Muscle of leg (tissue), 11 donors: Measurements from ENCODE around the gene FRAS1. TPM values are rescaled to one million over a fixed set of nuclear protein-coding genes. Genes with fewer than 3 reads are reported as not detected.
"Not testable (repeated sequence)": the region's sequence is repeated elsewhere in the genome, so short reads cannot be mapped to it uniquely, and the experiment has no call there.

Source experiments
- DNase-seq: peaks from one replicate; pipeline ENCODE4 v3.0.0; 2013
- H3K27ac ChIP-seq: one replicate; pipeline ENCODE4 v1.5.1; 2013; ENCODE audit warnings: mild to moderate bottlenecking, low read length, control low read depth
- H3K27me3 ChIP-seq: one replicate; pipeline ENCODE4 v1.6.1; 2013; ENCODE audit warnings: low read length; ENCODE audit not compliant: control insufficient read depth, insufficient read depth
- H3K36me3 ChIP-seq: one replicate; pipeline ENCODE4 v1.6.1; 2013; ENCODE audit warnings: low read length; ENCODE audit not compliant: control insufficient read depth, insufficient read depth
- H3K4me1 ChIP-seq: one replicate; pipeline ENCODE4 v1.6.1; 2013; ENCODE audit warnings: low read length; ENCODE audit not compliant: control insufficient read depth, insufficient read depth
- H3K4me3 ChIP-seq: one replicate; pipeline ENCODE4 v1.5.1; 2013; ENCODE audit warnings: low read length, control low read depth
- H3K9me3 ChIP-seq: replicated peaks from 2 replicates; pipeline ENCODE4 v1.6.1; 2013; ENCODE audit warnings: low read depth, low read length; ENCODE audit not compliant: control insufficient read depth
- WGBS: methylation state at CpG from one replicate; pipeline ENCODE4 v1.1.5; 2013; ENCODE audit warnings: missing lambda C conversion rate; ENCODE audit not compliant: insufficient coverage; 5-methylcytosine and 5-hydroxymethylcytosine counted together
- polyA plus RNA-seq, 8 donors: library from polyadenylated mRNA; unstranded; fragments of 120-200 nt; gene quantifications; one replicate each; pipeline versions ENCODE4 v1.2.1 to v1.2.3, GENCODE V29; 2013; ENCODE audit warnings: inconsistent platforms in 1 of 8, low replicate concordance in 1 of 8; ENCODE audit not compliant: insufficient read length in 8 of 8, insufficient read depth in 1 of 8
- total RNA-seq: library from RNA; stranded (reverse); fragments of 120-200 nt; gene quantifications from one replicate; pipeline ENCODE4 v1.2.4, GENCODE V29; 2013

FRAS1 gene
- total and polyA plus RNA-seq, 9 donors = 3.6 to 15.8 (median 7.4) TPM

DNA sequence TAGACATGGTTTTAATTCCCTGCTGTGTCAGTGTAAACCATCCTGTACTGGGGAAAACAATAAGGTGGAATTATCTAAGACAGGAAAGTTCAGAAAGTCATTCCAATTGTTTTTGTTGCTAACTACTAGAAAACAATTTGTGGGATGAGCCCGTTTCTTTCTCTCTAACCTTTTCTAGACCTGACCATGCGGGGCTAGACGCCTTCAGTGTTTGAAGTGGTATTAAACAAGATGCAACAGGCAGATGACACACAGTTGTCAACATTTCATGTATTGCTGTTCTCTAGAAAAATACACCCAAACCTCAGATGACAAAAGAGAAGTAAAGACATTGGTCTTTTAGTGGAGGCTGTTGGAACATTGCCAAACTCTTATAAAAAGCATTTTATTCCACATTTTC, 105.7 kb downstream of the FRAS1 start:
- no CpG with 5 or more reads among the region's 3 CpGs for WGBS
- no peak overlapping the region for H3K27ac ChIP-seq
- H3K27me3 ChIP-seq = no peaks in the 10 kb centered on the region
- H3K4me1 ChIP-seq = no peaks in the 10 kb centered on the region
- no peaks in the 10 kb centered on the region for H3K36me3 ChIP-seq
- DNase-seq = no peak
- no peaks in the 10 kb centered on the region for H3K9me3 ChIP-seq
- H3K4me3 ChIP-seq = no peak overlapping the region

DNA sequence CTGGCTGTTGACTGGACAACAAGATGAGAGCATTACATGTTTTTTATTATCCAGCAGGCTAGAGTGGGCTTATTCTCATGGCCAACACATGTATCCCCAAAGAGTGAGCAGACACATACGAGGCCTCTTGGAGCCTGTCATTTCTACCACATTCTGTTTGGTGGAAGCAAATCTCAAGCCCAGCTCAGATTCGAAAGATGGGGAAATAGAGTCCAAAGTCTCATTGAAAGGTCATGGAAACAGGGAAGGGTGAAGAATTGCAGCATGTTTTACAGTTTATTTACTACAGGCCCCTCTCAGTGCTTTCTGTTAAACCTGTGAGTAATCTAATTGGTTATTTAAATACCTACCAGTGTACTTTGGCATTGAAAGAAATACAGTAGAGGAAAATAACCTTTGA, 108.6 kb downstream of the FRAS1 start:
- Histone ChIP-seq H3K27ac (no peak overlapping the region), H3K4me3 (no peak overlapping the region), H3K9me3 (no peaks in the 10 kb centered on the region), H3K27me3 (no peaks in the 10 kb centered on the region), H3K36me3 (no peaks in the 10 kb centered on the region), H3K4me1 (no peaks in the 10 kb centered on the region)
- DNase-seq = no peak
- WGBS = 80% methylated on average over 1 of the region's 2 CpGs

DNA sequence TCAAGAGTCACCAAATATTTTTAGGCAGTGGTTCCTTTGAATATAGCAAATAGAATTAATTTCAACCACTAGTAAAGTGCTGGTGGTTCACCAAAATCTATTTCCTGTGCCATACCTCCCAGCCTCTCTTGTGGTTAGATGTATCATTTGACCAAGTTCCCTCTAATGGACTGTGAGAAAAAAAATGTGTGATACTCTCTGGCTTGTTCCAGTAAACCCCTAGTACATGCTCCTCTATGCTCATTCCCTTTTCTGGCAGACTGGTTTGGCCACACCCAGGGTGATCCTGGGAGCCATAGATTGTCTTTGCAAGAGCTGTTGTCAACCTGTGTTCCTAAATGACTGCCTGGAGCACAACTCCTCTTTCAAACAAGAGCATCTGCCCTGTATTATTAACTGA, 109.5 kb downstream of the FRAS1 start:
- H3K4me1 ChIP-seq = no peaks in the 10 kb centered on the region
- H3K9me3 ChIP-seq = no peaks in the 10 kb centered on the region
- no peak for DNase-seq
- H3K36me3 ChIP-seq = no peaks in the 10 kb centered on the region
- no peaks in the 10 kb centered on the region for H3K27me3 ChIP-seq
- no peak overlapping the region for H3K27ac ChIP-seq
- H3K4me3 ChIP-seq = no peak overlapping the region

DNA sequence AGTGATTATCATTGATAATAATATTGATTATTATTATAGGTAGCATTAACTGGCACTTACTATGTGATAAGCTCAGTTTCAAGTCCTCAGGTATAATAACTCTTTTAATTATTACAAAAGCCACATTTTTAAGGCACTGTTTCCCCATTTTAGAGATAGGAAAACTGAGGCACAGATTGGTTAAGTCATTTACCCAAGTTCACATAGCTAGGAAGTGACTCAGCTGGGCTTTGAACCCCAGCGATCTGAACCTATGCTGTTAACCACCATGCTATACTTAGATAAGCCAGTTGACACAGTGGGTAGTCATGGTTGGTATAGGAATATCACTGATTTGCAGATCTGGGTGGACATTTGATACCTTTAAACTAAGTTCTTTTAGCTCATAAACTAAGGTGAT, 110.4 kb downstream of the FRAS1 start:
- no peak for DNase-seq
- H3K9me3 ChIP-seq = no peaks in the 10 kb centered on the region
- H3K36me3 ChIP-seq = no peaks in the 10 kb centered on the region
- WGBS = no CpG with 5 or more reads among the region's 1 CpG
- no peaks in the 10 kb centered on the region for H3K27me3 ChIP-seq
- no peak overlapping the region for H3K27ac ChIP-seq
- no peak overlapping the region for H3K4me3 ChIP-seq
- no peaks in the 10 kb centered on the region for H3K4me1 ChIP-seq

DNA sequence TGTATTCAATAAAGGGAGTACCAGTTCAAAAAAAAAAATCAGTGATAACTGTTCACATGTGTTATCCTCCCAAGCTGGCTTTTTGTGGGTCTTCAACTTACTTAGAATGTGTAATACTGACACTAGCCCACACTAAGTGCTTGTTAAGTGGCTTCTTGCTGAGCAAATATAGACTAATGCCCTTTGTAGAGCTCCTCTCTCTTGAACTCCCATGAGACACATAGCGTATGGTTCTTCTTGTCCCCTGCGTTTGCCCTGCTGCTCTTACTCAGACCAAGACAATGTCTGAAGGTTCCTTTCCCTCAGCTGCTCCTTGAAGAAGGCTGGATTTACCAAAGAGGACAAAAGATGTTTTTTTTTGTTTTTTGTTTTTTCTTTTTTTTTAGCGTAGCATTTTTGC, 110.9 kb downstream of the FRAS1 start:
- WGBS = no CpG with 5 or more reads among the region's 3 CpGs

DNA sequence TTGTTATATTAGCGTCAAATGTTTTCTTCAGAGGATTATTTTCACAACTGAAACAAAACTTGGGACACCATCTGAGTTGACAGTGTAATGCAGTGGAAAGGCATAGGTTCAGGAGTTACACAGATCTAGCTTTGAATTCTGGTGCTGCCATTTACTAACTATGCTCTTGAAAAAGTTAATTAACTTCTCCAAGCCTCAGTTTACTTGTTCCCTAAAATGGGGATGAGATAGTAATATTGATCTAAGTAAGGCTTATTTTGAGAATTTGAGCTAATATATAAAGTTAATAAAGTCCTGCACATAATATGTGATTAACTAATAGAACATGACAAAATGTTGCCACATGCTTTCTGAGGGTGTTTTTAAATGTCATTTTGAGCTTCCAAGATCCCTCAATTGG, 112.6 kb downstream of the FRAS1 start:
- Histone ChIP-seq H3K36me3 (no peaks in the 10 kb centered on the region), H3K9me3 (no peaks in the 10 kb centered on the region), H3K4me1 (no peaks in the 10 kb centered on the region), H3K4me3 (no peak overlapping the region), H3K27ac (no peak overlapping the region), H3K27me3 (no peaks in the 10 kb centered on the region)
- no peak for DNase-seq
- WGBS = no CpG with 5 or more reads among the region's 1 CpG

More for the DNA sequence above, 110.9 kb downstream of the FRAS1 start:
- Histone ChIP-seq H3K4me3 (no peak overlapping the region), H3K9me3 (no peaks in the 10 kb centered on the region), H3K4me1 (no peaks in the 10 kb centered on the region), H3K27me3 (no peaks in the 10 kb centered on the region), H3K27ac (no peak overlapping the region), H3K36me3 (no peaks in the 10 kb centered on the region)
- DNase-seq = no peak

DNA sequence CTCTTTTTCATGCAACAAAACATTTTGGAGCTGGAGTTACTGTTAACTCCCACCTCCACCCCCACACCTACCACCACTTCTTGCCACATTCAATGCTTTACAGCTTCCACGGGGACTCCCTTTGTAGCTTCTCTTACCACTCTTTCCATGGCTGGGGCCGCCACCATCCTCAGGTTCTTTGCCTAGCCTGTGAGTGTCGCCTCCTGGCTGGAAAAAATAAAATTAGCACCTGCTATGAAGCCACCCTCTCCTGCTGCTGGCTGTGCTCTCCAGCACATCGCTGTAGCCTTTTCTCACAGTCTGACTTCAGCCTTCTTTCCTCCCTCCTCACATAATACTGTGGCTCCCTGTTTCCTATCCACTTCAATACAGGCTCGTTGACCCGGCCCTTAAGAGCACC, 114.4 kb downstream of the FRAS1 start:
- Histone ChIP-seq H3K27ac (no peak overlapping the region), H3K36me3 (no peaks in the 10 kb centered on the region), H3K27me3 (no peaks in the 10 kb centered on the region), H3K4me1 (no peaks in the 10 kb centered on the region), H3K9me3 (no peaks in the 10 kb centered on the region), H3K4me3 (no peak overlapping the region)
- DNase-seq = no peak
- WGBS = 83% methylated on average over 6 of the region's 6 CpGs

DNA sequence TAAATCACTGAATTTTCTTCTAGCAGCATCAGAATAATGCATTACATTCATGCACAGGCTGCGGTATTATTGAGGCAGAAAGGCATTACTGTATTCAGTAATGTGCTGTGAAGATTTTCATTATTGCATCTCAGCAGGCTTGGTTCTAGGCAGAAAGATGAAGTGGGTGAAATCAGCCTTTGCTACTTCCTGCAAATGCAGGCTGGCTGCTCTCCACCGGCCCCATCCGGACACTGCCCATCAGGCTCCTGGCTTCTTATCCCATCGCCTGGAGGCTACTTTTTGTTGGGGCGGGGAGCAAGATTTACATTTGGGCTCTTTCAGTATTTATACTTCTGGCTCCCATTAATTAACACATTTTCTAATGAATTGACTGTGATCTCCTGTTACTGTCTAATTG, 117.8 kb downstream of the FRAS1 start:
- Histone ChIP-seq H3K36me3 (no peaks in the 10 kb centered on the region), H3K27ac (no peak overlapping the region), H3K4me1 (no peaks in the 10 kb centered on the region), H3K27me3 (no peaks in the 10 kb centered on the region), H3K4me3 (no peak overlapping the region), H3K9me3 (no peaks in the 10 kb centered on the region)
- WGBS = 45% methylated on average over 2 of the region's 5 CpGs
- DNase-seq = no peak

DNA sequence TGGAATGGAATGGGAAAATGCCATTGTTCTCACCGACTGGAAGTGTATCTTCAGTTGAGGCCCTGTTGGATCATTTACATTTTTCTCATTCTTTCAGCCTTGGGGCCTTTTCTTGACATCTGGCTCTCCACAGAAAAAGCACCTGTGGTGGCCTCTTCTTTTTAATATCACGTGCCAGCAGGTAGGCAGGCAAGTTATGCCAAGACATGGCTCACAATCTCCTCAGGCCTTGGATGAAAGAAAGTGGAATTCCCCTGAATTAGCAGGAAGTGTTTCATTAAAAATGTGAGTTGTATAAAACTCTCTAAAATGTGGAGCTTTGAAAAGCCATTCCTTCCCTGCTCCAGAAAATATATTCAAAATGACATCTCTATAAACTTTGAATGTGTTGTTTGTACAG, 122.1 kb downstream of the FRAS1 start:
- H3K9me3 ChIP-seq = no peaks in the 10 kb centered on the region
- no peaks in the 10 kb centered on the region for H3K27me3 ChIP-seq
- H3K4me1 ChIP-seq = no peaks in the 10 kb centered on the region
- 40% methylated on average over 1 of the region's 2 CpGs for WGBS
- no peaks in the 10 kb centered on the region for H3K36me3 ChIP-seq
- H3K4me3 ChIP-seq = no peak overlapping the region
- DNase-seq = no peak
- no peak overlapping the region for H3K27ac ChIP-seq

DNA sequence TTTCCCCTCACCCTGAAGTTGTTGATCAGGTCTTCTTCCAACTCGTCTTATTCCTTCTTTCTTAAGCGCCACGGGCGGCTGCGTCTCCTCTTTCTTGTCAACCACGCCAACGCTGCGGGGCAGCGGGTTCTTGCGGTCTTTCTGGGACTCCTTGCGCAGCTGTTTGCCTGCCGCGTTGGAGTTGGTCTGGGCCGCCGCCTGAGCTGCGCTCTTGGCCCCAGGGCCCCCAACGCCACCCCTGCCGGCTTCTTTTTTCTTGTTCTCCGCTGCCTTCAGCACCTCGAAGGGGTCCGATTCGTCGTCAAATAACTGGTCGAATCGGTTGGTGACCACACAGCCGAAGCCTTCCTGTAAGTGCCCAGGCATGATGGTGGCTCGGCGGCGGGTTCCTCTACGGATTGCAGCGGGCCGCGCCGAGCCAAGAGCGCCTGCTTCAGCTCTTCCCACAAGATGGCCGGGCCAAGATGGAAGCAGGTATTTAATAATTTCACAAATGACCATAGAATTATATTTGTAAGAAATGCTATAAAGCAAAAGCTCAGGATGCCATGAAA, 124.6 kb downstream of the FRAS1 start:
- H3K4me3 ChIP-seq, H3K4me1 ChIP-seq, DNase-seq, H3K36me3 ChIP-seq, H3K27ac ChIP-seq, H3K27me3 ChIP-seq, H3K9me3 ChIP-seq: not testable (repeated sequence)
- 97% methylated on average over 26 of the region's 36 CpGs for WGBS

DNA sequence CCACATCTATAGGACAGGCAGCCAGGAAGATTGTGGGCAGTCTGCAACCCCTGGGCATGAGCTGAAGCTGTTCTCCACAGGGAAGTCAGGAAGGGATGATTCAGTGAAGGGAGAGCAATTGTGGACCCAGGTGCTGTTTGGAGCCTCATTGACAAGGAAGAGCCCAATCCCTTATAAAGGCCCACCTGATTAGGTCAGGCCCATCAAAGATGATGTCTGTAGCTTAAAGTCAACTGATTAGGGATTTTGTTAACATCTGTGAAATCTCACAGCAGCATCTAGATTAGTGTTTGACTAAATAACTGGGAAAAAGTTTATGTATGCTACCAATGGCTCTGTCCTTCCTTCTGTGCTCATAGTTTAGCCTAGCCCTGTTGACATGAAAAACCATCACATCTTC, 127.5 kb downstream of the FRAS1 start:
- Histone ChIP-seq H3K36me3 (no peaks in the 10 kb centered on the region), H3K4me3 (no peak overlapping the region), H3K9me3 (no peaks in the 10 kb centered on the region), H3K4me1 (no peaks in the 10 kb centered on the region), H3K27ac (no peak overlapping the region), H3K27me3 (no peaks in the 10 kb centered on the region)
- no peak for DNase-seq
